Type B pancreatic cell (in vitro differentiated cells): Measurements from ENCODE around the gene MLXIPL. TPM values are rescaled to one million over a fixed set of nuclear protein-coding genes. Genes with fewer than 3 reads are reported as not detected.
"Not testable (repeated sequence)": the region's sequence is repeated elsewhere in the genome, so short reads cannot be mapped to it uniquely, and the experiment has no call there.

Experiments used
- DNase-seq: peaks from one replicate; pipeline ENCODE4 v3.0.0; 2021; ENCODE audit warnings: mixed read lengths; ENCODE audit not compliant: unreplicated experiment; ENCODE audit errors: extremely low spot score
- H3K27ac Mint-ChIP-seq: 2 replicates; pipeline ENCODE4 v1.8.0; 2021; ENCODE audit warnings: mild to moderate bottlenecking, mixed read lengths
- H3K27me3 Mint-ChIP-seq: 2 replicates; pipeline ENCODE4 v1.8.0; 2021; ENCODE audit warnings: mixed read lengths
- H3K36me3 Mint-ChIP-seq: 2 replicates; pipeline ENCODE4 v1.8.0; 2021; ENCODE audit warnings: mixed read lengths
- H3K4me1 Mint-ChIP-seq: one replicate; pipeline ENCODE4 v1.8.0; 2021; ENCODE audit warnings: mixed read lengths; ENCODE audit not compliant: unreplicated experiment
- H3K4me3 Mint-ChIP-seq: 2 replicates; pipeline ENCODE4 v1.8.0; 2021; ENCODE audit warnings: mild to moderate bottlenecking, mixed read lengths
- H3K9me3 Mint-ChIP-seq: 2 replicates; pipeline ENCODE4 v1.8.0; 2021; ENCODE audit warnings: mixed read lengths
- CTCF ChIP-seq: fragments of 200-600 bp; sonication (generic); conservative IDR thresholded peaks from 2 replicates; pipeline ENCODE4 v1.5.0; 2021; ENCODE audit warnings: antibody characterized with exemption, mild to moderate bottlenecking
- total RNA-seq: library from RNA; stranded (reverse); gene quantifications from 2 replicates; pipeline ENCODE4 v1.2.1, GENCODE V29; 2021; ENCODE audit warnings: low replicate concordance

MLXIPL gene
- total RNA-seq, 1 donor from 2014 or later, result 27.8 TPM

GRCh38 chr7:73659983-73660382 is 35.7 kb upstream of the MLXIPL start:
- Mint-ChIP-seq H3K9me3 (peaks cover 6% of the 10 kb centered on the region), H3K36me3 (no peaks in the 10 kb centered on the region), H3K27ac (no peak overlapping the region), H3K27me3 (peaks cover 18% of the 10 kb centered on the region), H3K4me1 (peaks cover 8% of the 10 kb centered on the region), H3K4me3 (no peak overlapping the region)
- no peak for TF ChIP-seq CTCF
- no peak for DNase-seq

- DNase-seq, H3K36me3 Mint-ChIP-seq, H3K4me3 Mint-ChIP-seq, H3K27ac Mint-ChIP-seq, H3K4me1 Mint-ChIP-seq, H3K9me3 Mint-ChIP-seq: not testable (repeated sequence)
- H3K27me3 Mint-ChIP-seq, result peaks cover 28% of the 10 kb centered on the region
Measured at GRCh38 chr7:73655309-73655708, 31.0 kb upstream of the MLXIPL start.

- peaks cover 44% of the 10 kb centered on the region for H3K27me3 Mint-ChIP-seq
- H3K9me3 Mint-ChIP-seq, result no peaks in the 10 kb centered on the region
- no peak overlapping the region for H3K27ac Mint-ChIP-seq
- DNase-seq, result no peak
- TF ChIP-seq CTCF, result no peak
- peaks cover 4% of the 10 kb centered on the region for H3K4me1 Mint-ChIP-seq
- no peak overlapping the region for H3K4me3 Mint-ChIP-seq
- no peaks in the 10 kb centered on the region for H3K36me3 Mint-ChIP-seq
Measured at GRCh38 chr7:73652541-73652949, 28.2 kb upstream of the MLXIPL start.

GRCh38 chr7:73650524-73650923 is 26.2 kb upstream of the MLXIPL start:
- H3K9me3 Mint-ChIP-seq, result no peaks in the 10 kb centered on the region
- H3K4me3 Mint-ChIP-seq, result no peak overlapping the region
- H3K36me3 Mint-ChIP-seq, result no peaks in the 10 kb centered on the region
- no peak for DNase-seq
- H3K4me1 Mint-ChIP-seq, result peaks cover 10% of the 10 kb centered on the region
- TF ChIP-seq CTCF, result no peak
- no peak overlapping the region for H3K27ac Mint-ChIP-seq
- H3K27me3 Mint-ChIP-seq, result peaks cover 63% of the 10 kb centered on the region

- no peak for TF ChIP-seq CTCF
- Mint-ChIP-seq H3K27me3 (peaks cover 71% of the 10 kb centered on the region), H3K4me3 (peak overlapping the region; percentile 73), H3K27ac (peak overlapping the region; percentile 29), H3K4me1 (peaks cover 10% of the 10 kb centered on the region), H3K36me3 (no peaks in the 10 kb centered on the region), H3K9me3 (no peaks in the 10 kb centered on the region)
- no peak for DNase-seq
Measured at GRCh38 chr7:73649576-73649975, 25.3 kb upstream of the MLXIPL start.

- DNase-seq, result no peak
- peaks cover 75% of the 10 kb centered on the region for H3K27me3 Mint-ChIP-seq
- no peaks in the 10 kb centered on the region for H3K9me3 Mint-ChIP-seq
- no peaks in the 10 kb centered on the region for H3K36me3 Mint-ChIP-seq
- H3K27ac Mint-ChIP-seq, result peak overlapping the region; percentile 83
- no peak for TF ChIP-seq CTCF
- H3K4me3 Mint-ChIP-seq, result peak overlapping the region; percentile 68
- peaks cover 10% of the 10 kb centered on the region for H3K4me1 Mint-ChIP-seq
Measured at GRCh38 chr7:73648593-73649332, 24.4 kb upstream of the MLXIPL start.
